Fibroblast of skin of back (primary cell): ENCODE measurements around the gene SVOP. TPM values are rescaled to one million over a fixed set of nuclear protein-coding genes. Genes with fewer than 3 reads are reported as not detected.
"Not testable (repeated sequence)": the region's sequence is repeated elsewhere in the genome, so short reads cannot be mapped to it uniquely, and the experiment has no call there.

ENCODE experiments used
- DNase-seq: peaks from one replicate; pipeline ENCODE4 v3.0.0-alpha.2; 2013
- polyA plus RNA-seq, 2 experiments: library from polyadenylated mRNA; unstranded; fragments of 120-200 nt; gene quantifications; one replicate each; pipeline ENCODE4 v1.2.1, GENCODE V29; 2013; ENCODE audit not compliant: insufficient read length in 2 of 2

SVOP gene
- polyA plus RNA-seq (2013, experiment 1 of 2; ENCODE audit: insufficient read length) = not detected
- polyA plus RNA-seq (2013, experiment 2 of 2; ENCODE audit: insufficient read length) = not detected

- DNase-seq = peak; percentile 80
These were observed at the start of gene SVOP for GRCh38 chr12:109020796-109021380. Gene SVOP (minus strand): TSS chr12:109021068. CDS start chr12:109020868, 200 bp downstream.

GRCh38 chr12:109069307-109070271 lies 48.7 kb upstream of the SVOP start:
- DNase-seq = no peak

- DNase-seq = no peak
These were observed 45.0 kb upstream of the SVOP start for GRCh38 chr12:109065853-109066193.

GRCh38 chr12:109065154-109065852 lies 44.4 kb upstream of the SVOP start:
- DNase-seq = no peak

- DNase-seq = no peak
These were observed 43.3 kb upstream of the SVOP start for GRCh38 chr12:109064143-109064542.

- DNase-seq = no peak
These were observed 37.9 kb upstream of the SVOP start for GRCh38 chr12:109058773-109059172.

- no peak for DNase-seq
These were observed 36.5 kb upstream of the SVOP start for GRCh38 chr12:109057376-109057775.

GRCh38 chr12:109056891-109057290 lies 36.0 kb upstream of the SVOP start:
- no peak for DNase-seq

- no peak for DNase-seq
These were observed 33.7 kb upstream of the SVOP start for GRCh38 chr12:109054520-109054919.

GRCh38 chr12:109054124-109054513 lies 33.3 kb upstream of the SVOP start:
- not testable (repeated sequence) for DNase-seq

GRCh38 chr12:109053382-109054123 lies 32.7 kb upstream of the SVOP start:
- no peak for DNase-seq

- DNase-seq = peak; percentile 84
These were observed 31.8 kb upstream of the SVOP start, which contains the start of gene USP30 for GRCh38 chr12:109052414-109053323. Gene USP30 (plus strand): TSS chr12:109052576. CDS start chr12:109052679, 103 bp downstream.

GRCh38 chr12:109052097-109052413 lies 31.2 kb upstream of the SVOP start:
- no peak for DNase-seq

- DNase-seq = not testable (repeated sequence)
These were observed 28.9 kb upstream of the SVOP start for GRCh38 chr12:109049794-109050193.

- DNase-seq = not testable (repeated sequence)
These were observed 27.8 kb upstream of the SVOP start for GRCh38 chr12:109048706-109049105.

- DNase-seq = no peak
These were observed 26.4 kb upstream of the SVOP start for GRCh38 chr12:109047081-109047805.

GRCh38 chr12:109044241-109044640 lies 23.4 kb upstream of the SVOP start:
- no peak for DNase-seq

GRCh38 chr12:109036975-109037374 lies 16.1 kb upstream of the SVOP start:
- DNase-seq = no peak

- no peak for DNase-seq
These were observed 12.7 kb upstream of the SVOP start for GRCh38 chr12:109033239-109034196.
